Thyroid gland (tissue), 4 donors: ENCODE results near the gene RILPL2. TPM values are rescaled to one million over a fixed set of nuclear protein-coding genes. Genes with fewer than 3 reads are reported as not detected.

ENCODE experiments used
- DNase-seq, 2 donors: peaks; one replicate each; pipeline ENCODE4 v3.0.0-alpha.2; 2019
- H3K27ac ChIP-seq, 3 donors: fragments of 200-600 bp; sonication (generic); 1 replicate in 2 of 3; 2 replicates in 1 of 3; pipeline ENCODE4 v1.5.1; 2016 to 2019; ENCODE audit warnings: mild to moderate bottlenecking in 1 of 3, moderate library complexity in 1 of 3
- H3K27me3 ChIP-seq: fragments of 200-600 bp; sonication (generic); one replicate; pipeline ENCODE4 v1.5.1; 2019
- H3K36me3 ChIP-seq, 2 donors: fragments of 200-600 bp; sonication (generic); one replicate each; pipeline ENCODE4 v1.5.1; 2016 to 2019
- H3K4me1 ChIP-seq, 2 donors: fragments of 200-600 bp; sonication (generic); one replicate each; pipeline ENCODE4 v1.5.1; 2017 to 2019
- H3K4me3 ChIP-seq, 3 donors: fragments of 200-600 bp; sonication (generic); replicated peaks in 1 of 3; 1 replicate in 2 of 3; 2 replicates in 1 of 3; pipeline ENCODE4 v1.5.1; 2016; ENCODE audit warnings: mild to moderate bottlenecking in 1 of 3
- H3K9me3 ChIP-seq: fragments of 200-600 bp; sonication (generic); one replicate; pipeline ENCODE4 v1.5.1; 2017
- CTCF ChIP-seq, 6 experiments: fragments of 200-600 bp in 3 of 6; fragments of 450-650 bp in 3 of 6; sonication (generic) in 3 of 6; IDR thresholded peaks; one replicate each; pipeline ENCODE4 v1.5.1; 2016 to 2019; ENCODE audit warnings: antibody characterized with exemption in 6 of 6, mild to moderate bottlenecking in 2 of 6, inconsistent platforms in 1 of 6, moderate library complexity in 1 of 6
- POLR2A ChIP-seq, 2 donors: fragments of 450-650 bp; IDR thresholded peaks; one replicate each; pipeline ENCODE4 v1.6.1; 2017; ENCODE audit warnings: antibody characterized with exemption in 2 of 2, mild to moderate bottlenecking in 2 of 2, moderate library complexity in 1 of 2
- WGBS, 2 donors: methylation state at CpG; one replicate each; pipeline ENCODE4 v1.1.5; 2017; 5-methylcytosine and 5-hydroxymethylcytosine counted together
- intact Hi-C: fragments of 100-400 bp; cut with DNase I; formaldehyde crosslinking; loops from one replicate; pipeline ENCODE4 v1.15.1; 2023
- total RNA-seq, 4 donors: library from RNA; depleted of rRNA; stranded (reverse); fragments of >200 nt; gene quantifications; one replicate each; pipeline ENCODE4 v1.2.3, GENCODE V29; 2016

RILPL2 gene
- total RNA-seq, 4 donors from 2014 or later, result 10.7 to 15.2 (median 12.7) TPM

- 88 to 92% methylated on average over 9 of the region's 9 CpGs for WGBS, 2 donors
- H3K27ac ChIP-seq, result peak overlapping the region in 1 of 3 donors; percentile 39
- no peaks in the 10 kb centered on the region for H3K9me3 ChIP-seq
- DNase-seq, result no peak
- TF ChIP-seq CTCF (IDR thresholded peaks at IDR 0.05) (no peak), POLR2A (IDR thresholded peaks at IDR 0.05) (no peak)
- H3K36me3 ChIP-seq, result peaks cover 38 to 51% of the 10 kb centered on the region in 2 donors
- H3K4me1 ChIP-seq, result peaks cover 23 to 26% of the 10 kb centered on the region in 2 donors
- no peaks in the 10 kb centered on the region for H3K27me3 ChIP-seq
- H3K4me3 ChIP-seq, result no peak overlapping the region
- intact Hi-C loops, result no loop called here
These were observed 39.5 kb downstream of the RILPL2 start for GRCh38 chr12:123396954-123397353.

GRCh38 chr12:123396543-123396942 lies 39.9 kb downstream of the RILPL2 start:
- Histone ChIP-seq H3K4me3 (no peak overlapping the region), H3K27me3 (no peaks in the 10 kb centered on the region), H3K27ac (peak overlapping the region in 1 of 3 donors; percentile 39), H3K9me3 (no peaks in the 10 kb centered on the region), H3K4me1 (peaks cover 27 to 30% of the 10 kb centered on the region in 2 donors), H3K36me3 (peaks cover 42 to 51% of the 10 kb centered on the region in 2 donors)
- WGBS, 2 donors, result 100% methylated on average over 2 of the region's 2 CpGs
- intact Hi-C loops, result no loop called here
- TF ChIP-seq POLR2A (IDR thresholded peaks at IDR 0.05) (no peak), CTCF (IDR thresholded peaks at IDR 0.05) (no peak)
- DNase-seq, result no peak

- no peak overlapping the region for H3K27ac ChIP-seq
- peaks cover 39 to 40% of the 10 kb centered on the region in 2 donors for H3K4me1 ChIP-seq
- DNase-seq, result no peak
- intact Hi-C loops, result no loop called here
- no peak overlapping the region for H3K4me3 ChIP-seq
- H3K27me3 ChIP-seq, result no peaks in the 10 kb centered on the region
- 72 to 81% methylated on average over 5 of the region's 5 CpGs for WGBS, 2 donors
- no peaks in the 10 kb centered on the region for H3K9me3 ChIP-seq
- H3K36me3 ChIP-seq, result peaks cover 46 to 51% of the 10 kb centered on the region in 2 donors
- TF ChIP-seq POLR2A (IDR thresholded peaks at IDR 0.05) (no peak), CTCF (IDR thresholded peaks at IDR 0.05) (no peak)
These were observed 41.2 kb downstream of the RILPL2 start for GRCh38 chr12:123395236-123395635.

GRCh38 chr12:123393747-123394146 lies 42.7 kb downstream of the RILPL2 start:
- Histone ChIP-seq H3K4me1 (peaks cover 37 to 38% of the 10 kb centered on the region in 2 donors), H3K4me3 (no peak overlapping the region), H3K27me3 (no peaks in the 10 kb centered on the region), H3K36me3 (peaks cover 42 to 51% of the 10 kb centered on the region in 2 donors), H3K9me3 (no peaks in the 10 kb centered on the region), H3K27ac (no peak overlapping the region)
- DNase-seq, result no peak
- intact Hi-C loops, result no loop called here
- TF ChIP-seq CTCF (IDR thresholded peaks at IDR 0.05) (no peak), POLR2A (IDR thresholded peaks at IDR 0.05) (no peak)
- 89 to 96% methylated on average over 4 of the region's 4 CpGs for WGBS, 2 donors

- WGBS, 2 donors, result 45 to 49% methylated on average over 7 to 8 of the region's 8 CpGs
- peaks cover 36 to 38% of the 10 kb centered on the region in 2 donors for H3K36me3 ChIP-seq
- H3K9me3 ChIP-seq, result no peaks in the 10 kb centered on the region
- TF ChIP-seq POLR2A (IDR thresholded peaks at IDR 0.05), result peak in 1 of 2 donors; percentile 27
- TF ChIP-seq CTCF (IDR thresholded peaks at IDR 0.05), result no peak
- H3K27ac ChIP-seq, result peak overlapping the region; percentile 57 to 85 (median 64)
- peaks cover 36 to 38% of the 10 kb centered on the region in 2 donors for H3K4me1 ChIP-seq
- peak; percentile 27 to 35 for DNase-seq
- intact Hi-C loops, result no loop called here
- H3K4me3 ChIP-seq, result no peak overlapping the region
- no peaks in the 10 kb centered on the region for H3K27me3 ChIP-seq
These were observed 44.7 kb downstream of the RILPL2 start for GRCh38 chr12:123391546-123392343.
